ENCODE measurements around the gene USP10.

Gene USP10

DNA sequence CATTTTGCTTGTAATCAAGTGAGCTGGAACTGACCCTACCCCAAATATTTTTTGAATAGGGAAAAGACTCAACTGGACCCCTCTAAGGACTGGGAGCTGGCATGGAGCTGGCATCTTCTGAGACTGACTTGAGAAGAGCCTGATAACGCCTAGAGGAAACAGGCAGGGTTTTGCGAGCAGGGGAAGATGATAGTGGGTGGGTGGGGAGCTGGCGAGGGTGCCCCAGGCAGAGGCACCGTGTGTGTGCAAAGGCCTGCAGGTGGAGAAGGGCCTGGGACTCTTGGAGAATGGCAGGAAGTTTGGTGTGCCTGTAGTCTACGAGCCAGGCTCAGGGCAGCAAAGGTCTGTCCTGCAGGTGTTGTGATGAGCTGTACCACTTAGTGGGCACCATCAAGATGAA is 124.1 kb downstream of the USP10 start:
- no peak for DNase-seq (ENCODE audit: low spot score)

- no peak for DNase-seq (ENCODE audit: low spot score)
Measured at GRCh38 chr16:84825896-84826557, 126.2 kb downstream of the USP10 start.

DNA sequence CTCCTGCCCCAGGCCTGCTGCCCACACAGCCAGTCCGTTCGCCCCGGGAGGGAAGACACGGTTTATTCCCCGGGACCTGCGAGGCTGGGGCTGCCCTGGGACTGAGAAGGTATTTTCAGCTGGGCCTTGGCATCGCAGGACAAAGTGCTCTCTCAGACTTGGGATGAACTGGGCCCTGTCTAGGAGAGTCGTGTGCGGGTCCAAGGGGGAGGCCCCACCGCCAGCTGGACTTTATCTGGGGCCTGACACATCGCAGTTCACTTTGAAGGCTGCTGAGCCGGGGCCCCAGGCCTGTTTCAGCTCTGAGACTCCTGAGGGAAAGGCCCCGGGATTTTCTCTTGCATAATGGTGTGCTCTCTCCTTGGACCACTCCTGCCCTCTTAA is 126.8 kb downstream of the USP10 start:
- DNase-seq (ENCODE audit: low spot score), result no peak

GRCh38 chr16:84827131-84827574 is 127.4 kb downstream of the USP10 start:
- no peak for DNase-seq (ENCODE audit: low spot score)

DNA sequence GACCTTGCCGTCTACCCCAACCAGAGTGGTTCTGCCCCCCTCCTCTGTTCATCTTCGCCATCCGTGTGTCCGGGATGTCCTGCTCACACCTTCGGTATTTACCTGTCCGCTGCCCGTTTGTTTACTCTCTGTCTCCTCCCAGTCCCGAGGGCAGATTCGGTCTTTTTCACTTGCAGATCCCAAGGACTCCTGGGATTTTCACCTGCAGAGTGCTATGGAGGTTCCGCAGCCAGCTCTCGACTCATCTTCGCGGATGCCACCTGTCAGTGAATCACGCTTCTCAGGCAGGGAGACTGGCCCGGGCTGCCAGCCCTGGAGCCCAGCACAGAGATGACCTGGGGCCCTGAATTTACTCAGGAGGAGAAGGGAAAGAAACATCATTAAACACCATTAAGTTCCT is 128.1 kb downstream of the USP10 start:
- no peak for DNase-seq (ENCODE audit: low spot score)

GRCh38 chr16:84828322-84828721 is 128.5 kb downstream of the USP10 start:
- DNase-seq (ENCODE audit: low spot score), result no peak
